ENCODE data around the gene CLEC2B. TPM values are rescaled to one million over a fixed set of nuclear protein-coding genes. Genes with fewer than 3 reads are reported as not detected.

Gene CLEC2B
- total RNA-seq (2014; rRNA removed; shearing (Covaris generic)) = 70.8 and 96.8 TPM in 2 replicates

GRCh38 chr12:9869307-9870161, at the start of gene CLEC2B:
TSS of gene CLEC2B (minus strand) at chr12:9869354.
- DNase-seq (ENCODE audit: low read depth in 1 of 2, low spot score in 2 of 2) = peak; percentile 59 to 92
- Histone ChIP-seq H3K36me3 (no peaks in the 10 kb centered on the region), H3K9me3 (replicated peaks) (no peaks in the 10 kb centered on the region), H3K4me1 (replicated peaks) (0 out of 2 replicates have a peak, but pooled peaks cover 4% of the 10 kb centered on the region), H3K27me3 (replicated peaks) (no peaks in the 10 kb centered on the region), H3K4me3 (peak within 1 kb of the TSS; percentile 40), H3K27ac (peak within 1 kb of the TSS; percentile 90)

GRCh38 chr12:9911708-9912107, 42.6 kb upstream of the CLEC2B start:
- peaks cover 3% of the 10 kb centered on the region; the same call in 1 of the 2 replicates for H3K4me1 ChIP-seq (replicated peaks)
- no peak overlapping the region for H3K27ac ChIP-seq
- H3K9me3 ChIP-seq (replicated peaks) = peaks cover 13% of the 10 kb centered on the region
- H3K4me3 ChIP-seq = no peak overlapping the region
- no peak for DNase-seq (ENCODE audit: low read depth in 1 of 2, low spot score in 2 of 2)
- H3K36me3 ChIP-seq = no peaks in the 10 kb centered on the region
- no peaks in the 10 kb centered on the region for H3K27me3 ChIP-seq (replicated peaks)

GRCh38 chr12:9910716-9911421, 41.7 kb upstream of the CLEC2B start:
- Histone ChIP-seq H3K4me3 (no peak overlapping the region), H3K27ac (no peak overlapping the region)

GRCh38 chr12:9909724-9910123, 40.6 kb upstream of the CLEC2B start:
- no peak for DNase-seq (ENCODE audit: low read depth in 1 of 2, low spot score in 2 of 2)
- no peak overlapping the region for H3K27ac ChIP-seq
- no peaks in the 10 kb centered on the region for H3K36me3 ChIP-seq
- no peaks in the 10 kb centered on the region for H3K27me3 ChIP-seq (replicated peaks)
- H3K4me3 ChIP-seq = no peak overlapping the region
- peaks cover 13% of the 10 kb centered on the region for H3K9me3 ChIP-seq (replicated peaks)
- H3K4me1 ChIP-seq (replicated peaks) = peaks cover 5% of the 10 kb centered on the region; the same call in 1 of the 2 replicates

More at GRCh38 chr12:9910716-9911421, 41.7 kb upstream of the CLEC2B start:
- DNase-seq (ENCODE audit: low read depth in 1 of 2, low spot score in 2 of 2) = no peak
- H3K9me3 ChIP-seq (replicated peaks) = peaks cover 13% of the 10 kb centered on the region
- no peaks in the 10 kb centered on the region for H3K36me3 ChIP-seq
- H3K4me1 ChIP-seq (replicated peaks) = peaks cover 5% of the 10 kb centered on the region; the same call in 1 of the 2 replicates
- H3K27me3 ChIP-seq (replicated peaks) = no peaks in the 10 kb centered on the region

GRCh38 chr12:9908350-9908749, 39.2 kb upstream of the CLEC2B start:
- H3K27ac ChIP-seq = no peak overlapping the region
- DNase-seq (ENCODE audit: low read depth in 1 of 2, low spot score in 2 of 2) = no peak
- no peaks in the 10 kb centered on the region for H3K36me3 ChIP-seq
- no peaks in the 10 kb centered on the region for H3K27me3 ChIP-seq (replicated peaks)
- H3K4me1 ChIP-seq (replicated peaks) = peaks cover 5% of the 10 kb centered on the region; the same call in 1 of the 2 replicates
- H3K4me3 ChIP-seq = no peak overlapping the region
- H3K9me3 ChIP-seq (replicated peaks) = peaks cover 13% of the 10 kb centered on the region

GRCh38 chr12:9907769-9908168, 38.6 kb upstream of the CLEC2B start:
- H3K9me3 ChIP-seq (replicated peaks) = peaks cover 13% of the 10 kb centered on the region
- no peaks in the 10 kb centered on the region for H3K36me3 ChIP-seq
- no peaks in the 10 kb centered on the region for H3K27me3 ChIP-seq (replicated peaks)
- H3K27ac ChIP-seq = no peak overlapping the region
- no peak overlapping the region for H3K4me3 ChIP-seq
- H3K4me1 ChIP-seq (replicated peaks) = peaks cover 5% of the 10 kb centered on the region; the same call in 1 of the 2 replicates
- DNase-seq (ENCODE audit: low read depth in 1 of 2, low spot score in 2 of 2) = no peak

GRCh38 chr12:9906873-9907272, 37.7 kb upstream of the CLEC2B start:
- peaks cover 13% of the 10 kb centered on the region for H3K9me3 ChIP-seq (replicated peaks)
- no peak overlapping the region for H3K27ac ChIP-seq
- H3K4me1 ChIP-seq (replicated peaks) = peaks cover 5% of the 10 kb centered on the region; the same call in 1 of the 2 replicates
- no peak for DNase-seq (ENCODE audit: low read depth in 1 of 2, low spot score in 2 of 2)
- H3K4me3 ChIP-seq = no peak overlapping the region
- H3K36me3 ChIP-seq = no peaks in the 10 kb centered on the region
- H3K27me3 ChIP-seq (replicated peaks) = no peaks in the 10 kb centered on the region

GRCh38 chr12:9902539-9903228, 33.5 kb upstream of the CLEC2B start:
- Histone ChIP-seq H3K27ac (no peak overlapping the region), H3K27me3 (replicated peaks) (no peaks in the 10 kb centered on the region), H3K4me3 (no peak overlapping the region), H3K9me3 (replicated peaks) (no peaks in the 10 kb centered on the region), H3K4me1 (replicated peaks) (peaks cover 5% of the 10 kb centered on the region; the same call in 1 of the 2 replicates), H3K36me3 (no peaks in the 10 kb centered on the region)
- no peak for DNase-seq (ENCODE audit: low read depth in 1 of 2, low spot score in 2 of 2)

GRCh38 chr12:9900930-9901329, 31.8 kb upstream of the CLEC2B start:
- no peak overlapping the region for H3K4me3 ChIP-seq
- no peaks in the 10 kb centered on the region for H3K9me3 ChIP-seq (replicated peaks)
- DNase-seq (ENCODE audit: low read depth in 1 of 2, low spot score in 2 of 2) = no peak
- no peak overlapping the region for H3K27ac ChIP-seq
- H3K36me3 ChIP-seq = no peaks in the 10 kb centered on the region
- H3K4me1 ChIP-seq (replicated peaks) = no peaks in the 10 kb centered on the region
- H3K27me3 ChIP-seq (replicated peaks) = no peaks in the 10 kb centered on the region

GRCh38 chr12:9899209-9899608, 30.1 kb upstream of the CLEC2B start:
- Histone ChIP-seq H3K27ac (no peak overlapping the region), H3K9me3 (replicated peaks) (no peaks in the 10 kb centered on the region), H3K4me3 (no peak overlapping the region), H3K36me3 (no peaks in the 10 kb centered on the region), H3K4me1 (replicated peaks) (no peaks in the 10 kb centered on the region), H3K27me3 (replicated peaks) (no peaks in the 10 kb centered on the region)
- no peak for DNase-seq (ENCODE audit: low read depth in 1 of 2, low spot score in 2 of 2)

GRCh38 chr12:9897535-9897934, 28.4 kb upstream of the CLEC2B start:
- no peaks in the 10 kb centered on the region for H3K27me3 ChIP-seq (replicated peaks)
- no peak for DNase-seq (ENCODE audit: low read depth in 1 of 2, low spot score in 2 of 2)
- no peaks in the 10 kb centered on the region for H3K9me3 ChIP-seq (replicated peaks)
- no peak overlapping the region for H3K27ac ChIP-seq
- H3K36me3 ChIP-seq = no peaks in the 10 kb centered on the region
- no peaks in the 10 kb centered on the region for H3K4me1 ChIP-seq (replicated peaks)
- no peak overlapping the region for H3K4me3 ChIP-seq

- no peak overlapping the region for H3K27ac ChIP-seq
- no peaks in the 10 kb centered on the region for H3K36me3 ChIP-seq
- no peak overlapping the region for H3K4me3 ChIP-seq
- DNase-seq (ENCODE audit: low read depth in 1 of 2, low spot score in 2 of 2) = no peak
- H3K9me3 ChIP-seq (replicated peaks) = no peaks in the 10 kb centered on the region
- H3K27me3 ChIP-seq (replicated peaks) = no peaks in the 10 kb centered on the region
- H3K4me1 ChIP-seq (replicated peaks) = no peaks in the 10 kb centered on the region
These were observed 26.2 kb upstream of the CLEC2B start for GRCh38 chr12:9895215-9895971.

GRCh38 chr12:9888665-9889273, 19.6 kb upstream of the CLEC2B start:
- DNase-seq (ENCODE audit: low read depth in 1 of 2, low spot score in 2 of 2) = no peak
- H3K27me3 ChIP-seq (replicated peaks) = no peaks in the 10 kb centered on the region

More at GRCh38 chr12:9888665-9889273, 19.6 kb upstream of the CLEC2B start:
- no peaks in the 10 kb centered on the region for H3K36me3 ChIP-seq
- no peak overlapping the region for H3K4me3 ChIP-seq
- H3K4me1 ChIP-seq (replicated peaks) = no peaks in the 10 kb centered on the region
- no peaks in the 10 kb centered on the region for H3K9me3 ChIP-seq (replicated peaks)
- no peak overlapping the region for H3K27ac ChIP-seq

All from SJSA1 (cell line).